Stomach (tissue), 4 donors: Measurements from ENCODE around the gene NEU2.

Experiments
- CTCF ChIP-seq, 7 experiments: fragments of 450-650 bp in 4 of 7; fragments of 200-600 bp in 3 of 7; sonication (generic) in 3 of 7; IDR thresholded peaks; one replicate each; pipeline ENCODE4 v1.5.1; 2016 to 2019; ENCODE audit warnings: antibody characterized with exemption in 7 of 7, control low read depth in 2 of 7, mild to moderate bottlenecking in 1 of 7
- EP300 ChIP-seq: sonication (generic); formaldehyde crosslinking; IDR thresholded peaks from one replicate; pipeline ENCODE4 v1.6.1; 2017; ENCODE audit warnings: antibody characterized with exemption
- POLR2A ChIP-seq, 4 donors: fragments of 450-650 bp; IDR thresholded peaks; one replicate each; pipeline ENCODE4 v1.6.1; 2016; ENCODE audit warnings: antibody characterized with exemption in 4 of 4, control low read depth in 2 of 4, mild to moderate bottlenecking in 1 of 4, moderate library complexity in 1 of 4
- POLR2AphosphoS5 ChIP-seq, 3 donors: sonication (generic); formaldehyde crosslinking; IDR thresholded peaks; one replicate each; pipeline ENCODE4 v1.6.1; 2016; ENCODE audit warnings: antibody characterized with exemption in 3 of 3

GRCh38 chr2:233010569-233011267 is 21.8 kb upstream of the NEU2 start:
- TF ChIP-seq CTCF (IDR thresholded peaks at IDR 0.05): no peak
- TF ChIP-seq POLR2A (IDR thresholded peaks at IDR 0.05): no peak
- no peak for TF ChIP-seq POLR2AphosphoS5 (IDR thresholded peaks at IDR 0.05)
- no peak for TF ChIP-seq EP300
